Fibroblast of lung (primary cell): ENCODE measurements around the gene ABAT. TPM values are rescaled to one million over a fixed set of nuclear protein-coding genes. Genes with fewer than 3 reads are reported as not detected.

ENCODE experiments used
- DNase-seq, 2 donors: peaks; one replicate each; pipeline versions ENCODE4 v3.0.0 to v3.0.0-alpha.2; 2010; ENCODE audit warnings: low read depth in 2 of 2
- H2AFZ ChIP-seq: 2 replicates; pipeline ENCODE4 v1.5.1; 2012; ENCODE audit warnings: low read length, control low read depth, inconsistent platforms
- H3K27ac ChIP-seq: 2 replicates; pipeline ENCODE4 v1.5.1; 2011; ENCODE audit warnings: low read length, control low read depth; ENCODE audit not compliant: insufficient read depth
- H3K27me3 ChIP-seq: 2 replicates; pipeline ENCODE4 v1.5.1; 2011; ENCODE audit warnings: mild to moderate bottlenecking, low read length; ENCODE audit not compliant: control insufficient read depth, insufficient read depth
- H3K36me3 ChIP-seq: 2 replicates; pipeline ENCODE4 v1.5.1; 2011; ENCODE audit warnings: low read length; ENCODE audit not compliant: control insufficient read depth, insufficient read depth
- H3K4me1 ChIP-seq: 2 replicates; pipeline ENCODE4 v1.5.1; 2011; ENCODE audit warnings: low read length; ENCODE audit not compliant: control insufficient read depth, insufficient read depth; ENCODE audit errors: extremely low read depth
- H3K4me2 ChIP-seq: 2 replicates; pipeline ENCODE4 v1.5.1; 2011; ENCODE audit warnings: low read length, control low read depth; ENCODE audit not compliant: insufficient read depth; ENCODE audit errors: extremely low read depth
- H3K4me3 ChIP-seq, 4 experiments: fragments of 200-600 bp in 1 of 4; sonication (generic) in 1 of 4; replicated peaks in 1 of 4; 2 replicates each; pipeline ENCODE4 v1.5.1; 2011 to 2016; ENCODE audit warnings: low read length in 4 of 4, low read depth in 3 of 4, mild to moderate bottlenecking in 3 of 4, control low read depth in 2 of 4, inconsistent platforms in 1 of 4, mixed read lengths in 1 of 4; ENCODE audit not compliant: insufficient read depth in 1 of 4; ENCODE audit errors: control extremely low read depth in 1 of 4
- H3K79me2 ChIP-seq: 2 replicates; pipeline ENCODE4 v1.5.1; 2012; ENCODE audit warnings: mild to moderate bottlenecking, low read length, inconsistent platforms; ENCODE audit not compliant: control insufficient read depth, insufficient read depth
- H3K9ac ChIP-seq: 2 replicates; pipeline ENCODE4 v1.5.1; 2011; ENCODE audit warnings: mild to moderate bottlenecking, low read length, control low read depth; ENCODE audit not compliant: insufficient read depth
- H3K9me3 ChIP-seq: 2 replicates; pipeline ENCODE4 v1.5.1; 2012; ENCODE audit warnings: low read depth, low read length; ENCODE audit not compliant: control insufficient read depth, insufficient read depth
- H4K20me1 ChIP-seq: 2 replicates; pipeline ENCODE4 v1.5.1; 2011; ENCODE audit warnings: low read length; ENCODE audit not compliant: control insufficient read depth, insufficient read depth; ENCODE audit errors: extremely low read depth
- CTCF ChIP-seq, 2 donors: IDR thresholded peaks in 1 of 2; conservative IDR thresholded peaks in 1 of 2; 1 replicate in 1 of 2; 2 replicates in 1 of 2; pipeline ENCODE4 v1.5.1; 2011 to 2012; ENCODE audit warnings: low read length in 2 of 2, control low read depth in 1 of 2, inconsistent platforms in 1 of 2, low read depth in 1 of 2, mild to moderate bottlenecking in 1 of 2
- EZH2 ChIP-seq: IDR thresholded peaks from 2 replicates; pipeline ENCODE4 v1.5.1; 2012; ENCODE audit warnings: low read length, control low read depth, mild to moderate bottlenecking; ENCODE audit errors: missing control alignments
- polyA minus RNA-seq: library from RNA; depleted of rRNA, polyadenylated mRNA; stranded (reverse); fragments of >200 nt; gene quantifications from 2 replicates; pipeline ENCODE4 v1.2.3, GENCODE V29; 2011; ENCODE audit warnings: low replicate concordance
- polyA plus RNA-seq, 2 donors: library from polyadenylated mRNA; depleted of rRNA in 1 of 2; stranded (reverse) in 1 of 2; unstranded in 1 of 2; fragments of >200 nt; gene quantifications; 2 replicates each; pipeline ENCODE4 v1.2.1, GENCODE V29; 2011 to 2012; ENCODE audit warnings: missing spikeins in 1 of 2
- total RNA-seq: library from RNA; depleted of rRNA; stranded (reverse); fragments of >200 nt; gene quantifications from 2 replicates; pipeline ENCODE4 v1.2.1, GENCODE V29; 2014

ABAT gene
- total RNA-seq = 1.3 and 1.8 TPM in 2 replicates
- 1.8 and 2.2 TPM in 2 replicates for polyA plus RNA-seq
- polyA plus RNA-seq (2012) = 1.4 and 1.7 TPM in 2 replicates
- polyA minus RNA-seq = 1.5 and 1.6 TPM in 2 replicates

GRCh38 chr16:8674413-8675022 is at the start of gene ABAT:
Gene ABAT (plus strand): TSS chr16:8674617. CDS start chr16:8735740, 61,123 bp downstream.
- peak within 1 kb of the TSS; percentile 76 for H2AFZ ChIP-seq
- H3K27me3 ChIP-seq = no peaks in the 10 kb centered on the region
- H3K9ac ChIP-seq = peak within 1 kb of the TSS; percentile 63
- no peaks in the 10 kb centered on the region for H4K20me1 ChIP-seq
- TF ChIP-seq CTCF (conservative IDR thresholded peaks at IDR 0.05 in 1 of 2, IDR thresholded peaks at IDR 0.05 in 1 of 2; ENCODE audit: low read depth in 1 of 2, low read length in 2 of 2) = no peak
- TF ChIP-seq EZH2 = no peak
- H3K4me2 ChIP-seq = peak within 1 kb of the TSS; percentile 80
- no peak within 1 kb of the TSS for H3K27ac ChIP-seq
- no peaks in the 10 kb centered on the region for H3K9me3 ChIP-seq
- H3K79me2 ChIP-seq = no peaks in the 10 kb centered on the region
- no peaks in the 10 kb centered on the region for H3K36me3 ChIP-seq
- H3K4me1 ChIP-seq = no peaks in the 10 kb centered on the region
- peak within 1 kb of the TSS; percentile 56 to 69 (median 60) for H3K4me3 ChIP-seq
- DNase-seq = peak; percentile 60 to 80

- H3K4me2 ChIP-seq = no peak overlapping the region
- H3K9me3 ChIP-seq = no peaks in the 10 kb centered on the region
- peaks cover 25% of the 10 kb centered on the region for H3K36me3 ChIP-seq
- H3K27me3 ChIP-seq = no peaks in the 10 kb centered on the region
- no peak overlapping the region for H3K9ac ChIP-seq
- H3K4me3 ChIP-seq = no peak overlapping the region
- H3K27ac ChIP-seq = no peak overlapping the region
- H4K20me1 ChIP-seq = no peaks in the 10 kb centered on the region
- peaks cover 2% of the 10 kb centered on the region for H3K4me1 ChIP-seq
- DNase-seq = no peak
- H3K79me2 ChIP-seq = peaks cover 30% of the 10 kb centered on the region
- H2AFZ ChIP-seq = no peak overlapping the region
- TF ChIP-seq CTCF (conservative IDR thresholded peaks at IDR 0.05 in 1 of 2, IDR thresholded peaks at IDR 0.05 in 1 of 2; ENCODE audit: low read depth in 1 of 2, low read length in 2 of 2) = no peak
- TF ChIP-seq EZH2 = no peak
These were observed 48.8 kb upstream of the ABAT start for GRCh38 chr16:8625491-8626087.

GRCh38 chr16:8626946-8627345 is 47.5 kb upstream of the ABAT start:
- Histone ChIP-seq H3K4me2 (no peak overlapping the region), H3K36me3 (peaks cover 27% of the 10 kb centered on the region), H3K4me3 (no peak overlapping the region), H3K27me3 (no peaks in the 10 kb centered on the region), H3K9ac (no peak overlapping the region), H3K79me2 (peaks cover 27% of the 10 kb centered on the region), H3K9me3 (no peaks in the 10 kb centered on the region), H4K20me1 (no peaks in the 10 kb centered on the region), H2AFZ (no peak overlapping the region), H3K4me1 (peaks cover 2% of the 10 kb centered on the region), H3K27ac (no peak overlapping the region)
- no peak for DNase-seq
- TF ChIP-seq CTCF (conservative IDR thresholded peaks at IDR 0.05 in 1 of 2, IDR thresholded peaks at IDR 0.05 in 1 of 2; ENCODE audit: low read depth in 1 of 2, low read length in 2 of 2) = no peak
- TF ChIP-seq EZH2 = no peak
